Activated CD8-positive, alpha-beta memory T cell treated with anti-CD3 and anti-CD28 coated beads for 1 hour (primary cell): ENCODE results near the gene PTPN23.
"Not testable (repeated sequence)": the region's sequence is repeated elsewhere in the genome, so short reads cannot be mapped to it uniquely, and the experiment has no call there.

Source experiments
- DNase-seq, 2 donors: peaks; one replicate each; pipeline ENCODE4 v3.0.0-alpha.2; 2020; ENCODE audit warnings: low read depth in 1 of 2; ENCODE audit errors: extremely low read depth in 1 of 2

Gene PTPN23

GRCh38 chr3:47380601-47381316 lies at the start of gene PTPN23:
PTPN23 (plus strand) TSS chr3:47381021; CDS start chr3:47381097, 76 bp downstream.
- peak; percentile 94 to 99 for DNase-seq

- DNase-seq = no peak
Observed at GRCh38 chr3:47333907-47334306, 46.9 kb upstream of the PTPN23 start.

DNA sequence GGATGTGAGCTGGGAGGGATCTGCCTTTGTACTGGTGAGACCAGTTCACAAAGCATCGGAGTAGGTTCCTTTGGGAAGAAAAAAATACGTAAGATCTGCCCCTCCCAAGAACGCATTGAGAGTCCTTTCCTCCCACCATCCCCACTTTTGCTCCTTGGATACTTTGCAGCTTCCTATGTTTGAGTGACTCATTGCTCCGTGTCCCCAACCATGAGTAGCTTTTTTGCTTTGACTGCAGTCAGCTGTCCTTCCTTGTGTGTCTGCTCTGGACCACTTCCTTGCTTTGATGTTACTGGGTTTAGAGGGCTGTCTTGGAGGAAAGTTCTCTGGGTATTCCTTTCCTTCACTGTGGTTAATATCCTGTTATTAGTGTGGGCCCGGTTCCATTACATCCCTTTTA lies 43.2 kb upstream of the PTPN23 start:
- no peak for DNase-seq

DNA sequence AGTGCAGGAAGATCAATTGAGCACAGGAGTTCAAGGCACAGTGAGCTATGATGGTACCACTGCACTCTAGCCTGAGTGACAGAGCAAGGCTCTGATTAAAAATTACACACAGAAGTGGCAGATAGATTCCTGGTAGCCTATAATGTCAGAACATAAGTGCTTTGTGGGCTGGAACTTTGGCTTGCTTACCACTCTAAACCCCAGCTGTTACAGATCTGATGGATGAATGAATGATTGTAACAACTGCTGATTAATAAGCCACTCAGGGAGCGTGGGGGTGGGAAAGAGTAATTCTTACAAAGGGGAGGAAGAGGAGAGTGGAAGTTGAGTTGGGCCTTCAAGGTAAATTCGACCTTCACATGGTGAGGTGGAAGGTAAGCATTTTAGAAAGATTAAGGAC lies 40.9 kb upstream of the PTPN23 start:
- DNase-seq = no peak

GRCh38 chr3:47340866-47341265 lies 40.0 kb upstream of the PTPN23 start:
- DNase-seq = no peak

DNA sequence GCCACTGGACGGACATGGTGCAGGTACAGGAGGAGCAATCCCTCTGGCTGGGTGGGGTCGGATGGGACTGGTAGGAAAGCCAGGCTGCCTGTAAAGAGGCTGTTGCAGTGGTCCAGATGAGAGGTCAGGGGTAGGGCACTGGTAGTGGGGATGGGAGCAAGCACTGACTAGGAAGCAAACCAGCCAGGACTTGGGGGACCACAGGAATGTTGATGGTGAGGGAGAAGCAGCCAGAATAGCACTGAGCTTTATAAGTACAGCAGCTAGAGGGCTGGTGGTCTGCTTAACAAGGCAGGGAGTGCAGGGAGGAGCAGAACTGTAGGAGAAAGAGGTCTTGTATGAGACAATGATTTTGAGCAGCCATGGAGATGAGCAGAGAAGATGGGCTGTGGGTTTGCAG lies 38.7 kb upstream of the PTPN23 start:
- DNase-seq = no peak

DNA sequence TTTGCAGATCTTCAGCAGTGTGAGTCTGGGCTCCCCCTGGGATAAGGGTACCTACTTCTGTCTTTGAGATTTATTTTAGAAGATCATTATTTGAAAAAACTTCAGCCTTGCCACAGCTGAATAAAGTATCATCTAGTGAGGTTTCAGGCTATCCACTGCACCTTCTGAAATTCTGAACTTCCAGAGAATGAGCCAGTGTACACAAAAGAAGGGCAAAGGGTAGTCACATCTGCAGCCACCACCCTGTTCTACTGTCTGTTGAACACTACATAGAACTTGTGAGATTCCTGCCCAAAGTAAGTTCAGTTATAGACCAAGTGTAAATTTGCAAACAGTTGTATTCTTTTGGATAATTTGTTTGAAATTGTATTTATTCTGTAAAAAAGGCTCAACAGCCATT lies 38.0 kb upstream of the PTPN23 start:
- no peak for DNase-seq

GRCh38 chr3:47343471-47343971 lies 37.3 kb upstream of the PTPN23 start:
- no peak for DNase-seq

DNA sequence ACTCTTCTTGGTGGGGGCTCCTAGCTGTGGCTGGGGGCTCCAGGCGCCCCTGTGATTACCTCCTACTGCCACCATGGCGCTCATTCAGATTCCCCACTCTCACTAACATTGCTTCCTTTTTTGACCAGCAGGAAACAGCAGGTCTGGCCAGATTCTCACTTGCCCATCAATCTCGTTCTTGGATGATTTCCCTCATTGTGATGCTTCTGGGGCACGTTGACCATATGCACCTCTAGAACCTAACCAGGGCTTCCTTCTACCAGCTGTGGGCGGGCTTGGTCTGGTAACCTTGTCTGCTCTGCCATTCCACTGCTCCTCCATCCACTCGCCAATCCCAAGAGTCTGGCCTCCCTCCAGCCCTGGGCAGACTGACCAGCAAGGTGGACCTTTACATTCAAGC lies 35.9 kb upstream of the PTPN23 start:
- no peak for DNase-seq

- DNase-seq = no peak
Observed at GRCh38 chr3:47347217-47347801, 33.5 kb upstream of the PTPN23 start.

GRCh38 chr3:47348411-47349154 lies 32.2 kb upstream of the PTPN23 start:
- DNase-seq = no peak

DNA sequence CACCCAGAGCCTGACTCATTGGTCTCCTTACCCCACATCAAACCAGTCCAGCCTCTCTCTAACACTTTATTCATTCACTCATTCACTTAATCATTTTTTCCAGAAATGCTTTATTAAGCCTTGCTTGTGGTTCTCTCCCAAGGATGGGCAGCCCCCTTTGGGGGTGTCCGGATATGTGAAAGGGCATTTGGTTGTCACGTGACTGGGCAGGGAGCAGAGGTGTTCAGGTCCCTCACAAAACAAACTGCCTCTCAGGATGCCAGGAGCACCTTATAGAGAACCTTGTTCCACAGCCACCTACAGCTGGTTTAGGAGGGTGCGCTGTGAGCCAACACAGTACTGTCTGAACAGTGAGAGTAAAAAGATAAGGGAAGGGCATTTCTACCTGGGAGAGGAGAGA lies 25.8 kb upstream of the PTPN23 start:
- DNase-seq = no peak

GRCh38 chr3:47356201-47356600 lies 24.6 kb upstream of the PTPN23 start:
- DNase-seq = no peak

- DNase-seq = no peak
Observed at GRCh38 chr3:47359323-47359722, 21.5 kb upstream of the PTPN23 start.

- DNase-seq = not testable (repeated sequence)
Observed at GRCh38 chr3:47360110-47360517, 20.7 kb upstream of the PTPN23 start.

GRCh38 chr3:47362701-47363100 lies 18.1 kb upstream of the PTPN23 start:
- no peak for DNase-seq

GRCh38 chr3:47365213-47366153 lies 15.3 kb upstream of the PTPN23 start:
- DNase-seq = no peak

GRCh38 chr3:47366833-47367232 lies 14.0 kb upstream of the PTPN23 start:
- DNase-seq = no peak

DNA sequence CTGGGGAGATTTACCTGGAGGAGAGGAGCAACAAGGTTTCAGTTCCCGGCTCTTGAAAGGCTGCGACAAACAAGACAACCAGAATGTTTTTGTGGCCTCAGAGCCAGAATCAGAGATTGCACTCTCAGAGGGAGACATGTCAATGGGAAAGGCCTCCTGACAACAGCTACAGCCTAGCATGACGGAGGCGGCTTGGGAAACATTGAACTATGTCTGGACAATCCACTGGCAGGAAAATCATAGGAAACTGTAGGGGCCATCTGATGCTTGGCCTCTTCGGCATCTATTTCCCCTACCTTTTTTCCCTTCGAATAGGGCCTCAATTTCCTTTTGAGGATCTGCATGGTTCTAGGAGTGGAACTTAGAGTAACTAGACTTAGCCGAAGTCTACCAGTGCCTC lies 13.2 kb upstream of the PTPN23 start:
- DNase-seq = no peak

DNA sequence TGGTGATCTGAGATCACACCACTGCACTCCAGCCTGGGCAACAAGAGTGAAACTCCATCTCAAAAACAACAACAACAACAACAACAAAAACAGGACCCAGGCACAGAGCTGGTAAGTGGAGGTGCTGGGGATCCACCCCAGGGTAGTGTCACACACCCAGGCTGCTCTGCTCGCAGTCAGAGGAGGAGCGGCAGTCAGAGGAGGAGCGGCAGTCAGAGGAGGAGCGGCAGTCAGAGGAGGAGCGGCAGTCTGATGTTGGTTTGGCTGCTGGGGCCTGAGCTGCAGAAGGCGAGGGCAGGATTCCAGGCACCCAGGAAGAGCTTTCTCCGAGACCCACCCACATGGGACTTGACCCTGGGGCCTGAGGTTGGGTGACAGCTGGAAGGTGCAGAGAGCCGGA lies 10.8 kb upstream of the PTPN23 start:
- not testable (repeated sequence) for DNase-seq
